Kidney (tissue), 14 donors: ENCODE measurements around the gene NPAS3. TPM values are rescaled to one million over a fixed set of nuclear protein-coding genes. Genes with fewer than 3 reads are reported as not detected.

Experiments used
- DNase-seq, 5 donors: peaks; one replicate each; pipeline ENCODE4 v3.0.0-alpha.2; 2013 to 2020
- FAIRE-seq: peaks from 2 replicates; lab custom pipeline; 2012; peaks lifted over from hg19 to GRCh38; lab: Jason Lieb, UNC
- H3K27ac ChIP-seq, 2 donors: one replicate each; pipeline ENCODE4 v1.7.0; 2013; ENCODE audit warnings: low read depth in 2 of 2, low read length in 2 of 2, inconsistent platforms in 1 of 2
- H3K27me3 ChIP-seq: one replicate; pipeline ENCODE4 v1.7.1; 2013; ENCODE audit warnings: low read length, inconsistent platforms; ENCODE audit not compliant: control insufficient read depth, insufficient read depth
- H3K36me3 ChIP-seq, 3 donors: one replicate each; pipeline versions ENCODE4 v1.7.0 to v1.7.1; 2013; ENCODE audit warnings: low read length in 3 of 3, control low read depth in 1 of 3, inconsistent platforms in 1 of 3; ENCODE audit not compliant: insufficient read depth in 3 of 3, control insufficient read depth in 2 of 3
- H3K4me1 ChIP-seq, 3 donors: one replicate each; pipeline versions ENCODE4 v1.7.0 to v1.7.1; 2013; ENCODE audit warnings: low read length in 3 of 3, inconsistent platforms in 1 of 3, low read depth in 1 of 3; ENCODE audit not compliant: control insufficient read depth in 2 of 3, insufficient read depth in 2 of 3
- H3K4me3 ChIP-seq, 3 donors: one replicate each; pipeline versions ENCODE4 v1.7.0 to v1.8.1; 2013; ENCODE audit warnings: low read length in 3 of 3, control low read depth in 1 of 3, inconsistent platforms in 1 of 3
- H3K9ac ChIP-seq, 3 donors: one replicate each; pipeline versions ENCODE4 v1.7.0 to v1.7.1; 2013; ENCODE audit warnings: low read length in 3 of 3, control low read depth in 1 of 3, inconsistent platforms in 1 of 3
- H3K9me3 ChIP-seq, 3 donors: one replicate each; pipeline versions ENCODE4 v1.7.0 to v1.7.1; 2013; ENCODE audit warnings: low read length in 3 of 3, control low read depth in 1 of 3, inconsistent platforms in 1 of 3; ENCODE audit not compliant: control insufficient read depth in 2 of 3, insufficient read depth in 1 of 3
- intact Hi-C: fragments of 100-400 bp; cut with DNase I; formaldehyde crosslinking; loops from one replicate; pipeline ENCODE4 v1.11.1; 2022
- polyA plus RNA-seq: library from polyadenylated mRNA; stranded (reverse); fragments of 350-450 nt; fragmentation: Illumina TruSeq; extraction: RNeasy Lipid Tissue Mini Kit (QIAGEN cat#74804); gene quantifications from one replicate; pipeline ENCODE4 v1.2.3, GENCODE V29; 2014; ENCODE audit warnings: low read depth, low replicate concordance; ENCODE audit not compliant: insufficient read depth
- total RNA-seq: library from RNA; stranded (reverse); fragmentation: NEBNext Ultra II Directional; extraction: Animal tissue kit (Norgen Biotek cat#: 25700); gene quantifications from one replicate; pipeline ENCODE4 v1.2.1, GENCODE V29; 2021
- TF ChIP-seq, protein P1 (sequence below): IDR thresholded peaks from 3 replicates; pipeline ENCODE4 v1.5.1; 2012; ENCODE audit warnings: mild to moderate bottlenecking, moderate library complexity, borderline replicate concordance; ENCODE audit not compliant: insufficient read depth; ENCODE audit errors: extremely low read depth
- donor health status: control.
- donor health status: control.
- donor health status: control.
- donor health status: control.
- donor health status: control.
- donor health status: DM: yes; HTN: yes; CAD: no.
- donor health status: Normal renal cell carcinoma (clear cell type).

Gene NPAS3
- total and polyA plus RNA-seq, 2 donors from 2014 or later, result 0.82 to 5.0 TPM

DNA sequence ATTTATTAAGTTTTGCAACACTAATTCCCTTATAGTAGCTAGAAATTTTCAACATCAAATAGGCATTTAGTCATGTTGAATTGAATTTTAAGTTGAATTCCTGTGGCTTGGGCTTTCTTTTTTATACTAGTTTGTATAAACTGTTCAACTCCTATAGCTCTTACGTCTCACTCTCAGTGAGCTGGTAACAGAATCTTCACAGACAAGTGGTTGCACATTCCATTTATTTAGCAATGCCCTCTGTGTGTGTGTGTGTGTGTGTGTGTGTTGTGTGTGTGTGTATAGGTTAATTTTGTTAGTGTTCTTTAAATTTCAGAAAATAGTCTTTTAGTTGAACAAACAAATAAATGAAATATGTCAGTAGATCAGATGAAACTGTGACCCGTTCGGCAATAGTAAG, 425.0 kb downstream of the NPAS3 start:
- TF ChIP-seq, protein P1, sequence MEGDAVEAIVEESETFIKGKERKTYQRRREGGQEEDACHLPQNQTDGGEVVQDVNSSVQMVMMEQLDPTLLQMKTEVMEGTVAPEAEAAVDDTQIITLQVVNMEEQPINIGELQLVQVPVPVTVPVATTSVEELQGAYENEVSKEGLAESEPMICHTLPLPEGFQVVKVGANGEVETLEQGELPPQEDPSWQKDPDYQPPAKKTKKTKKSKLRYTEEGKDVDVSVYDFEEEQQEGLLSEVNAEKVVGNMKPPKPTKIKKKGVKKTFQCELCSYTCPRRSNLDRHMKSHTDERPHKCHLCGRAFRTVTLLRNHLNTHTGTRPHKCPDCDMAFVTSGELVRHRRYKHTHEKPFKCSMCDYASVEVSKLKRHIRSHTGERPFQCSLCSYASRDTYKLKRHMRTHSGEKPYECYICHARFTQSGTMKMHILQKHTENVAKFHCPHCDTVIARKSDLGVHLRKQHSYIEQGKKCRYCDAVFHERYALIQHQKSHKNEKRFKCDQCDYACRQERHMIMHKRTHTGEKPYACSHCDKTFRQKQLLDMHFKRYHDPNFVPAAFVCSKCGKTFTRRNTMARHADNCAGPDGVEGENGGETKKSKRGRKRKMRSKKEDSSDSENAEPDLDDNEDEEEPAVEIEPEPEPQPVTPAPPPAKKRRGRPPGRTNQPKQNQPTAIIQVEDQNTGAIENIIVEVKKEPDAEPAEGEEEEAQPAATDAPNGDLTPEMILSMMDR, result no peak
- FAIRE-seq (no peak), DNase-seq (no peak)
- Histone ChIP-seq H3K27ac (no peak overlapping the region), H3K4me1 (no peaks in the 10 kb centered on the region), H3K36me3 (no peaks in the 10 kb centered on the region), H3K9me3 (no peaks in the 10 kb centered on the region), H3K4me3 (no peak overlapping the region), H3K9ac (no peak overlapping the region), H3K27me3 (no peaks in the 10 kb centered on the region)
- intact Hi-C loops, result no loop called here

DNA sequence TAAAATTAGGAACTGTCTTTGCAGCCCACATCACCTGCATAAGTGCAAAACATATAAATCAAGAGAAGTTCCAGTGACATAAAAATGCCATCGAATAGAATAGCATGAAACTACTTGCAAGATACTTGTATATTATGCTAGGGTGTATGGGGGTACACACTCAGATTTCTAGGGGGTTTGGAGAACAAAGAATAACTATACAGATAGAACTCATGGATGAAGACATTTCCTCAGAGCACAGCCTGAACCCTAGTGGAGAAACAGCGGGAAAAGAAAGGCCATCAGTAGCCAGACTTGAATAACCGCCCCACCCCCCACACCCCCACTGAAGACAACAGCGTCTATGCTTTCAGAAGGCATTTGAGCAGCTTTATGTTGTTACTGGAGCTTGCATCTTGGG, 425.8 kb downstream of the NPAS3 start:
- H3K9me3 ChIP-seq, result no peaks in the 10 kb centered on the region
- no peak overlapping the region for H3K4me3 ChIP-seq
- no peak overlapping the region for H3K9ac ChIP-seq
- intact Hi-C loops, result no loop called here
- no peak for FAIRE-seq
- no peaks in the 10 kb centered on the region for H3K4me1 ChIP-seq
- TF ChIP-seq, protein P1, result no peak
- peak in 4 of 5 donors; percentile 50 to 73 (median 61) for DNase-seq
- H3K27ac ChIP-seq, result no peak overlapping the region
- H3K36me3 ChIP-seq, result no peaks in the 10 kb centered on the region
- H3K27me3 ChIP-seq, result no peaks in the 10 kb centered on the region

DNA sequence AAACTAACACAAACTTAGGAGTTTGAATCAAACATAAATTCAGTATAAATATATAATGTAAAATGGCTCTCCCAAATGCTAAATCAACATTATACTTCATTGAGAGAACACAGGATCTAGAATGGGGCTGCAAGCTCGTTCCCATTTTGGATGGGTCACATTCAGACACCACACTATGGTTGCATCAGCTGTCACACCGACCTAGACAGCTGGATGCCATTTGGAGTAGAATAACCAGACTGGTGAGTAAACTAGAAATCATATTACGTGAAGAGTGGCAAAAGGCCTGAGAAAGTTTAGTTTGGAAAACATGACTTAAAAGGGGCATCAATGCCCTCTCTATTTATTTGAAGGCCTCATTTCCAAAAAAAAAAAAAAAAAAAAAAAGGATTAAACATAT, 430.4 kb downstream of the NPAS3 start:
- no peaks in the 10 kb centered on the region for H3K9me3 ChIP-seq
- H3K9ac ChIP-seq, result no peak overlapping the region
- DNase-seq (no peak), FAIRE-seq (no peak)
- H3K4me1 ChIP-seq, result no peaks in the 10 kb centered on the region
- no peak overlapping the region for H3K4me3 ChIP-seq
- H3K27ac ChIP-seq, result no peak overlapping the region
- TF ChIP-seq, protein P1, result no peak
- intact Hi-C loops, result no loop called here
- H3K27me3 ChIP-seq, result no peaks in the 10 kb centered on the region
- H3K36me3 ChIP-seq, result no peaks in the 10 kb centered on the region

GRCh38 chr14:33369972-33370371, 431.3 kb downstream of the NPAS3 start:
- Histone ChIP-seq H3K9ac (no peak overlapping the region), H3K27ac (no peak overlapping the region), H3K27me3 (no peaks in the 10 kb centered on the region), H3K4me1 (no peaks in the 10 kb centered on the region), H3K4me3 (no peak overlapping the region), H3K36me3 (no peaks in the 10 kb centered on the region), H3K9me3 (no peaks in the 10 kb centered on the region)
- intact Hi-C loops, result no loop called here
- TF ChIP-seq, protein P1, result no peak
- FAIRE-seq (no peak), DNase-seq (no peak)
